ENCODE measurements around the gene TRIB2.

Gene TRIB2

GRCh38 chr2:12771154-12771553 is 54.4 kb downstream of the TRIB2 start:
- no peak overlapping the region for H3K4me3 ChIP-seq (ENCODE audit: low read depth, low read length)
- no peak for DNase-seq
- H3K27ac ChIP-seq: no peak overlapping the region
- H3K27me3 ChIP-seq (replicated peaks): no peaks in the 10 kb centered on the region
- H3K36me3 ChIP-seq (replicated peaks): no peaks in the 10 kb centered on the region
- in situ Hi-C loops (cut with HindIII; ENCODE audit: low pct_ligation_motif_present, low sequenced_read_pairs): no loop called here
- no peak for TF ChIP-seq CTCF (IDR thresholded peaks at IDR 0.05; ENCODE audit: low read depth, low read length, missing control alignments)

- Histone ChIP-seq H3K27me3 (replicated peaks) (no peaks in the 10 kb centered on the region), H3K27ac (no peak overlapping the region), H3K4me3 (ENCODE audit: low read depth, low read length) (no peak overlapping the region), H3K36me3 (replicated peaks) (no peaks in the 10 kb centered on the region)
- no peak for DNase-seq
- in situ Hi-C loops (cut with HindIII; ENCODE audit: low pct_ligation_motif_present, low sequenced_read_pairs): no loop called here
- no peak for TF ChIP-seq CTCF (IDR thresholded peaks at IDR 0.05; ENCODE audit: low read depth, low read length, missing control alignments)
These were observed 57.1 kb downstream of the TRIB2 start for GRCh38 chr2:12773586-12774394.

GRCh38 chr2:12774395-12774727 is 57.6 kb downstream of the TRIB2 start:
- no peak overlapping the region for H3K27ac ChIP-seq
- in situ Hi-C loops (cut with HindIII; ENCODE audit: low pct_ligation_motif_present, low sequenced_read_pairs): no loop called here
- no peak overlapping the region for H3K4me3 ChIP-seq (ENCODE audit: low read depth, low read length)
- H3K27me3 ChIP-seq (replicated peaks): no peaks in the 10 kb centered on the region
- H3K36me3 ChIP-seq (replicated peaks): no peaks in the 10 kb centered on the region
- TF ChIP-seq CTCF (IDR thresholded peaks at IDR 0.05; ENCODE audit: low read depth, low read length, missing control alignments): no peak
- DNase-seq: no peak

GRCh38 chr2:12776521-12776961 is 59.8 kb downstream of the TRIB2 start:
- no peak for DNase-seq
- Histone ChIP-seq H3K4me3 (ENCODE audit: low read depth, low read length) (no peak overlapping the region), H3K27ac (no peak overlapping the region), H3K27me3 (replicated peaks) (no peaks in the 10 kb centered on the region), H3K36me3 (replicated peaks) (no peaks in the 10 kb centered on the region)
- in situ Hi-C loops (cut with HindIII; ENCODE audit: low pct_ligation_motif_present, low sequenced_read_pairs): no loop called here
- TF ChIP-seq CTCF (IDR thresholded peaks at IDR 0.05; ENCODE audit: low read depth, low read length, missing control alignments): no peak

GRCh38 chr2:12778369-12778768 is 61.6 kb downstream of the TRIB2 start:
- Histone ChIP-seq H3K36me3 (replicated peaks) (no peaks in the 10 kb centered on the region), H3K4me3 (ENCODE audit: low read depth, low read length) (no peak overlapping the region), H3K27me3 (replicated peaks) (no peaks in the 10 kb centered on the region), H3K27ac (no peak overlapping the region)
- no peak for DNase-seq
- in situ Hi-C loops (cut with HindIII; ENCODE audit: low pct_ligation_motif_present, low sequenced_read_pairs): no loop called here
- TF ChIP-seq CTCF (IDR thresholded peaks at IDR 0.05; ENCODE audit: low read depth, low read length, missing control alignments): no peak

Data from brain microvascular endothelial cell (primary cell).